GM21390 (cell line): ENCODE measurements around the gene ATG5.
A peak's percentile ranks its signal among the peaks of the same experiment; 100 is the strongest.

Source experiments
- ATAC-seq: cut with Tn5 transposase; IDR thresholded peaks from one replicate; pipeline ENCODE4 v1.9.1; 2021; ENCODE audit not compliant: unreplicated experiment

Gene ATG5

DNA sequence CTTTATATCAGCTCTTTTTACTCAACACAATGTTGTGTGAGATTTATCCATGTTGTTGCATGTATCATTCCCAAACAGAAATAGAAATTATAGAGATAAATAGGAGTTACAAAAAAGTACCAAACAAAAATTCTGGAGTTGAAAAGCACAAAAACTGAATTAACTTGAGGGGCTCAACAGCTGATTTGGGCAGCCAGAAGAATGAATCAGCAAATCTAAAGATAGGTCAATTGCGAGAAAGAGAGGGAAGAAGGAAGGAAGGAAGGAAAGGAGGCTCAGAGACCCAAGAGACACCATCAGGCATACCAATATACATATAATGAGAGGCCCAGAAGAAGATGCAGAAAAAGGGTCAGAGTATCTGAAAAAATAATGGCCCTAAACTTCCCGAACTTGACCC lies 98.9 kb downstream of the ATG5 start:
- ATAC-seq = no peak

DNA sequence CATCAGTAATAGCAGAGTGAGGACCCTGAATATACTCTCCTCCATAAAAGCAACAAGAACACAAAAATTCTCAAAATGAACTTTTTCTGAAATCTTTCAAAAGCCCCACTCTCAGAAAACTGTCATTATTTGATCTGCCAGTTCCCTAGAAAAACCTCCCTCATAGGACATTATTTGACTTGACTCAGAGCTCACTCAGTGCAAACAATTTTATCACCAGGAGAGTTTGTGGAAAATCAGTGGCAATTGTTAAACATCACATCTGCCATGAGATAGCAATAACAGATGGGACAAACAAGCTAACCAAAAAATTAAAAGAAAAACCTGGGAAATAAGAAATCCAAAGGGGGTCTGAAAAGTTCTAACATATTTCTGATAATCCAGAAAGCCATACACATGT lies 100.0 kb downstream of the ATG5 start:
- ATAC-seq = no peak

DNA sequence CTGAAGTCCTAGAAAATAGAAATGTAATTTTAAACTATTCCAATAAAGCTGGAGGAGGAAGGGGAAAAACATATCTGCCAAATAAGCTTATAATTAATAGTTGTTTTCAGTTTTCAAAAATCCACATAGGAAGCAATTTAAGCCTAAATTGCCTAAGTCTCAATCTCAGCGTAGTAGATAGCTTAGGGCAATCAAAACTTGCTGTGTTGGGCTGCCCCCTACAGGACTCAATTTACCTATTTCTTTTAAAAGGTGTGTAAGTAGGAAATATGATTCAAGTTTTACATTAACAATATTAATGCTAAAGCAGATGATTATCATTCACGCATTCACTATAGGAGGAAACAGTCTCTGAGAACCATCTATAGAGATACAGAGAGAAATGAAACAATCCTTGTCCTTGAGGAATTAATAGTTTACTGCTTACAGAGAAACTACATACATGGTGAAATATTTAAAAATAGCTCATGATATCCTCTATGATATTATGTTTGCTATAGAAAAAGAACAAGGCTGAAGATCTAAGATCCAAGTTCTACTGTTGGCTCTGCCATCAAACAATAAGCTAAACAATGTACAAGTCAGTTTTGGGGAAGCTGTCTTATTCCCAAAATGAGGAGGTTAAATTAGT lies 102.1 kb downstream of the ATG5 start:
- peak; percentile 65 for ATAC-seq

DNA sequence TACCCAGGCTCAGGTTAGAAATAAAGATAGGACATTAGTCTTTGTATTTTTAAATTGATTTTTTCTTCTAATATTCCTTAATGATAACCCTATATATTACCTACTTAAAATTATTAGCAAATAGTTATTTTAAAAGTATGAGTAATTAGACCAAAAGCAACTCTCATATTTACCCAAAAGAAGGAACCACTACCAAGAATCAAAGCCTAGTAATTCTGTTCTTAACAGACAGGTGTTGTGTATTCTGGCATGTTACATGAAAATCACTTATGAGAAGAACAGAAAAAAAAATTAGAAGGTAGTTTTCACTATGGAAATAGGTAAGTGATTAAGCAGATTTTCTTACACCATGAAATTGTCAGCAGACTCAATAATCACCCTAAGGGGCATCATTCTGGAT lies 105.1 kb downstream of the ATG5 start:
- ATAC-seq = peak; percentile 76

DNA sequence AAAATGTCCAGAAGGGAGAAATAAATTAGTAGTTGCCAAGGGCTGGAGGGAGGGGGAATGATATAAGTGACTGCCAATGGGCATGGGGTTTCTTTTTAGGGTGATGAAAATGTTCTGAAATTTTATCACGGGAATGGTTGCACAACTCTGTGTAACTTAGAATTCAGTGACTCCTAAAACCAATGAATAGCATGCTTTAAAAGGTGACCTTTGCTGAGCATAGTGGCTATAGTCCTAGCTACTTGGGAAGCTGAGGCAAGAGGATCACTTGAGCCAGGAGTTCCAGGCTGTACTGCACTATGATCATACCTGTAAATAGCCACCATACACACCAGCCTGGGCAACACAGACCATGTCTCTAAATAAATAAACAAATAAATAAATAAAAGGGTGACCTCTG lies 109.0 kb downstream of the ATG5 start:
- ATAC-seq = no peak

DNA sequence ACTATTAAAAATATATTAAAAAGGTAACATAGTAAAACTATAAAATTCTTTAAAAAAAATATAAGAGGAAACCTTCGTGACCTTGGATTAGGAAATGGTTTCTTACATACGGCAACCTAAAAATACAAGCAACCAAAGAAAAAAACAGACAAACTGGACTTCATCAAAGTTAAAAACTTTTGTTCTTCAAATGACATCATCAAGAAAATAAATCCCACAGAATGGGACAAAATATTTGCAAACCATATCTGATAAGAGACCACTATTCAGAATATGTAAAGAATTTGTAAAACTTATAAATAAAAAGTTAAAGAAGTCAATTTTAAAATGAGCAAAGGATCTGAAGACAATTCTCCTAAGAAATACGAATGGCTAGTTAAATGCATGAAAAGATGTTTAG lies 110.0 kb downstream of the ATG5 start:
- ATAC-seq = no peak

DNA sequence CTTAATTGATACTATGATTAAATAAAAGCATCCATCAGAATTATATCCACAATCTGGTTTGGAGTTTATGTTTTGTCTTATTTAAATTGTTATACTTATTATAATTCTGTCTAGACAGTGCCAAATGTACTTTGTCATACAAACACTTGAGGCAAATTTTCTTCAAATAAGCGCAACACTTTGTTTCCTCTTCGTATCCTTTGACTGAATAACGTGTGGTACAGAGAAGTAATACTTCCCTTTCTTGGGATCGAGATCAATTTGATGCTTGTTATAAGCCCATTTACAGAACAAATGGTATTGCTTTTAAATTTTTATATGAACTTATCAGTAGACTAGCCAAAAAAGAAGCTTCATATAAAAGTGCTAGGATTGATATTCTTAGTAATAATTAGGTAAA lies 111.0 kb downstream of the ATG5 start:
- no peak for ATAC-seq

DNA sequence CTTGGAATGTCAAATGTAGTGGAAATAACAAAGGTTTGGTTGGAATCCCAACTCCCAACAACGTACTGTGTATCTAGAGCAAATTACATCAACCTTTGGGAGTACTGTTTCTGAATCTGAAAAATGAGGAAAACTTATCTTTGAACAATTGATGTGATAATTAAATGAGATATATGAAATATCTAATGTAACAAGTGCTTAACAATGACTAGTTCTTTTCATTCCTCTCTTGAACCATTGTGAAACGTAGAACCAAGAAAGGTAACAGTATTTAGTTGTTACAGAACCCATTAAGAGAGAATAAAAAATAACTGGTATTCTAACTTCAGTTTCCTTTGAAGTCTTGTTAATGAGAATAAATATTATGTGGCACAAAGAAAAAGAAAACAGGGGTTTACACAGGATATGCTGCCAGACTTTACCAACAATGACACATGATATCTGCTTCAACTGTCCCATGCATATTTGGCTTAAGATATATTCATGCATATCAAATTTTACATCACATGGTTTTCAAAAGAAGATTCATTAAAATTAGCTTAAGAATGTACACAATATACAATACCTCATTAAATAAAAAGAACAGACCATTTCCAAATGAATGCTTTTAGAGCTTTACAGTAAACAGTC lies 111.8 kb downstream of the ATG5 start:
- no peak for ATAC-seq

DNA sequence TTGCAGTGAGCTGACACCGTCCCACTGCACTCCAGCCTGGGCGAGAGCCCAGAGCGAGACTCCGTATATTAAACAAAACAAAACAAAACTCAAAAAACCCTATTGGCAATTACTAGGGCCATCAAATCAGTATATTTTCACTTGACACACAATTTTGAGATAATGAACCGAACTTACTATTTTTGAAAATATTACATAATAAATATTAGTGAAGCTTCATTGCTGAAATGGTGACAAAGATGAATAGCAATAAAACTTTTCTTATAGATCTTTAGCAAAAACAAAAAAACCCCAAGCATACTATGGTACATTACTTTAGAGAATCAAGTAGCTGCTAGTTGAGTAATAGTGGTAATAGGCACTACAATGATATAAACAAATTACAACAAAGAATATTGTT lies 113.0 kb downstream of the ATG5 start:
- no peak for ATAC-seq

DNA sequence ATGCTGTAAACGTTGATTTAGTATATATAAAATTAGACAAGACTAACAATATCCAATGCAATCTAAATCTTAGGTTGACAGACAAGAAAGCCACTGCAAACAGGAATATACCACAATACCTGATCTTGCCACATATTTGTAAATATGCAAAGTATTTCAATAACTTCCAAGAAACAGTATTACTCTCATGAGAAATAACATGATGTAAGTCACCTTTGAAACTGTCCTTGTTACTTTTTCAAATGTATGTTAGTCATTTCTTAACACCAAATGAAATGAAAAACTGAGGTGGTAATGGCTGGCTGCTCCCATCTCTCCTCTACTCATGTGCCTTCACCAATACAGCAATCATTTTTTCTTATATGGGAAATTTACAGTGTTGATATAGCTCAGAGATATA lies 118.7 kb downstream of the ATG5 start:
- ATAC-seq = peak; percentile 93

DNA sequence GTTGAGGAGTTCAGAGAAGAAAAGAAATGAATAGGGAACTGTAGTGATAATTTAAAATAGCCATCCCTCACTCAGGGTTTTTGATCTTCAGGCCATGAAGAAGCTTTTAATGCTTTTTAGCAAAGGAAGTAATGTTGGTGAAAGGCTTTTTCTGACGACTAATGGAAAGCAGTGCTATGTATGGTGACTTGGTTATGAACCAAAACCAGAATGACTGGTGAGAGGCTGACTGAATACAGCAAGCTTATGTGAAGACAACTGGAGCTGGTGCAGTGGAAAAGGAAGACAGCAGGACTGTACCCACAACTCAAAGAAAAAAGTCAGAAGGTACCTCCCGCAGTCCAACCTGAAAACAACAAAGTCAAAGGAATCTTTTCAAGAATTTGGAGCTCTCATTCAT lies 120.6 kb downstream of the ATG5 start:
- ATAC-seq = no peak

DNA sequence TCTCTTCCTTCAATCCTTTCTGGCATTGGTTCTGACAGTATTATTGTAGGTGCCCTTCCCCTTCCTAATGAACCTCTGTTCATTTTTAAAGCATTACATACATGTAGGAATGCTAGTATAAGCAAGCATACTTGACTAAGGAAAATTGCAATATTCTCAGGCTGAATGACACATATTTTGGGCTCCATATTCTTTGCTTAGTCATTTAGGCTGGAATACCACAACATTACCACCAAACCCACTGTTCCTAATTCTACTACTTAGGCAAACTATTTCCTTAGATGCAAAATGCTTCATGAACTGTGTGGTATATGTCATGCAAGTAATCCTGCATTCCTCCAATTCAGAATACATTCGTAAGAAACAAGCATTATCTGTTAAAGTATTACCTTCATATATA lies 125.6 kb downstream of the ATG5 start:
- ATAC-seq = no peak

DNA sequence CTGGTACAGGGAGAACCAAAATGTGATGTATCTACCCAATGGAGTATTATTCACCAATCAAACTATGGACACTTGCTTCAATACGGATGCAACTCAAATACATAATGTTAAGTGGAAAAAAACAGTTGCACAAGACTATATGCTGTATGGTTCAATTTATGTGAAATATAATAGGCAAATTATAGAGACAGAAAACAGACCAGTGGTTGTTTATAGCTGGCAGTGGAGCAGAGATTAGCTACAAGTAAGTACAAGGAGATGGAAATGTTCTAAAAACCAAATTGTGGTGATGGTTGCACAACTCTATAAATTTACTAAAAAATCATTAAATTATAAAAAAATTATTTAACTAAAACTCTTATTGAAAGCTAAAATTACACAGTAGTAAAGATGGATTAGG lies 126.2 kb downstream of the ATG5 start:
- ATAC-seq = no peak

DNA sequence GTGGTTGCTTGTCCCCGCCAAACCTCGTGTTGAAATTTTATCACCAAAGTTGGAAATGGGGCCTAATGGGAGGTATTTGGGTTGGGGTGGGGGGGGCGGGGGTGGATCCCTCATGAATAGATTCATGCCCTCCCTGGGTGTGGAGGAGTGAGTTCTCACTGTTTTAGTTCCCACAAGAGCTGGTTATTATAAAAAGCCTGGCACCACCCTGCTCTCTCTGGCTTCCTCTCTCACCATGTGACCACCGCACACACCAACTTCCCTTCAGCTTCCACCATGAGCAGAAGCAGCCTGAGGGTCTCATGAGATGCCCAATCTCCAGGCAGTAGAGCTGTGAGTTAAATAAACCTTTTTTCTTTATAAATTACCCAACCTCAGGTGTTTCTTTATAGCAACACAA lies 128.1 kb downstream of the ATG5 start:
- ATAC-seq = no peak

DNA sequence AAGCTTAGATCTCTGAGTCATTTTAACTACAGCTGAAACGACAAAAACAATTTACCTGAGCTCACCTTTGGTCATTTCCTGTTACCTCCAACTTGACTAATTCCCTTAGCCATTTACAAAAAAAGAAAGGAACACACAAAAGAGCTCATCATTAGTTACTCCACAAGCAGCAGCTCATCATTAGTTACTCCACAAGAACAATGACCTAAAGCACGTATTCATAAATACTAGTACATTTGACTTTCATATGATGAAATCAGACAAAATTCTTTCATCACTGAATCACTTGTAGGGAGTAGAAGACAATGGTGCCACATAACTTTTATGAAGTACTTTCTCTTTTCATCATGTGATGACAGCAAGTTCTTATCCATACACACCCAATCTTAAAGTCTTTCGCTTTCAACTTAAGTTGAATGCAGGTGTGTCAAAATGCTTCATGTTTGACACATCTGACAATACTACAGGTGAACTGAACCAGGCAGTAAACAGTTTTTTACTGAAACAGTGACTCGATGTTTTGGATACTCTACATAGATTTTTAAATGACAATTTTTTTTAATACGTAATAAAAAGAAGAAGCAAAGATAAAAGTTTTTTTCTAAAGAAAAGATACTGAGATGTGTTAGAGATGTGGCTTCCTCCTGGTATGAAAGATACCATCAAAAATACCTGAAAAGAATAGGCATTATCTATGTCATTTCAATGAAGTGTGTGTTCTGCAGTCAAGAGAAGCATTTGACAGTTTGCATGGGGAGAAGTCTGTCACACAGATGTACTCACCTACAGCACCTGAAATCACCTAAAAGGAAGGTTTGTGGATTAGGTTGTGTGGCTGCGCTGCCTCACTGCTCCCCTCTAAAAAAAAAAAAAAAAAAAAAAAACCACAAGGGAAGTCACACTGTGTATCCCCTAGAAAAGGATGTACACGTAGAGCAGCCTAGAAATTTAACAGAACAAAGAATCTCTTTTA lies 130.3 kb downstream of the ATG5 start:
- peak; percentile 59 for ATAC-seq

DNA sequence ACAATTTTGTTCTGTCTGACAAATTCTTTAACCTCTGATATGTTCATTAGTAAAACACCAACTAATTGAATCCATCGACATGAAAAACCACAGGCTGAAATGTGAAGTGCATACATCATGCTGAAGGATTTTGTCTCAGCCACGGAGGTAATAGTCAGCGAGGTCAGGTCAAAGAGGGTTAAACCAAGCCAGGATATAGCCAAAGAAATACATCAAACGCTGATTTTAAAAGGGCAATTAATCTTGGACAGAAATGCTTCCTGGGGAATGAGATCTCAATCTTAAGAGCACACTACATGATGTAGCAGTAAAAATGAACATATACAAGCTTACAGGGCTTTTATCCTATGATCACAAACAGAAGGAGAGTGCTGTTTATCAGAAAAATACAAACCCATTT lies 132.7 kb downstream of the ATG5 start:
- ATAC-seq = no peak

DNA sequence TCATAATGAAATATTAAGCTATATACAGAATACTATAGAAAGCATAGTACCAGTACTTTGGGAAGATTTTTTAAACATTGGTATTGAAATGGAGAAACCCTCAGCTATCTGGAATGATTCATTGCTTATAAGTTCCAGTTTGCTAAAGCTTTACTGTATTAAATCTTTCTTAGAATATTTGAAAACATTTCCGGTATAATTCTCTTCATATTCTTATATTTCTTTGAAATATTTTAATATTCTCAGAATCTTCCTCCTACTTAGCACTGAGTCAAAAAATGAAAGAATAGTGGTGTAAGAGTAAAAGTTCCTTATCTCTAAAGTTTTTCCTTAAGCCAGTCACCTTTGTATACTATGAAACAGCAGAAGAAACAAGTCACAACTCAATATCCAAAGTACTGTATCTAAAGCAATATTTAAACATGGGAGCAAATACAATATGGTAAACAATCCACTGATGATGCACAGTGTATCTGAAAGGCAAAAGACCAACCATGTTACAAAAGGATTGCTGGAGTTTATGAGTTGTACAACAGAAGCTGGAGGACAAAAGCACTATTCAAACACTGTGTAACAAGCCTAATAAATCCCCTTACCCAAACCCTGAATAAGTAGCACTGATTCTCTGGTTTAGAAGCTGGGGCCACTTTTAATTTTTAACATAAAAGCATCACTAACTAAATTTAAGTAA lies 137.3 kb downstream of the ATG5 start:
- ATAC-seq = no peak

DNA sequence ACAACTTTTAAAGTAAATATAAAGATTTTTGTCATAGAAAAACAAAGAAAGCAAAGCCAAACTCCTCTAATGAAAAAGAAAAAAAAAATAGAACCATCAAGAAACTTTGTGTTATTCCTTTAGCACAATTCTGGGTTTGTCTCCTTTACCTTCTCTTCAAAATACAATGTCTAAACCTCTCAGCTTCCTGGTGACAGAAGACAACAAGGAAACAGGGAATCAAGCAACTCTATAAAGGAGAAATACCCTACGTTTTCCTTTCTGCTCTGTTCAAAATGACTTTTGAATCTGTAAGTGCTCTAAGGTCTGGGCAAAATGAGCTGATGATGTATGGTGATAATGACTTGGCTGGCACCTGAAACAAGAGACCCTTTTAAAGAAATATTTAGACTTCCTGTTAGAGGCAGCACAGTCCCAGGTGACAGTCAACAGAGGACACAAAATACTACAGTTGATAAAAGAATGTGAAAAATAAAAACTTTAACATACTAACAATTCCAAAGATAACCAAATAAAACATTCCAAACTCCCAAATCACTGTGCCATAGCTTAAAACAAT lies 138.1 kb downstream of the ATG5 start:
- ATAC-seq = no peak

DNA sequence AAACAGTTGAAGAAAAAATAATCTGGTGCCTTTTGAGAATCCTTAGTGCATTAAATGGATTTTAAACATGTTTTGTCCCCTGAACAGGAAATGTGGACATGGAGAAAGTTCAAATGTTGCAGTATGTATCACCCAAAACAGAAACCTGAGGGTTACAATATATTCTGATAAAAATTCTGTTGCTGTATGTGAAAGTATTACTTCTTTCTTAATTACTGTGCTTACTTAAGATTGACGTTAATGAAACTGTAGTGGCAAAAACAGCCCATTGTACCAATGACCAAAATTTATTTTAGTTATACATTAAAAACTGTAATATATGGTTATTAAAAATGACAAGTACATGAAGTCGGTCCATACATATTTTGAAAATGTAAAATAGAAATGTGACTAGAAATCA lies 138.8 kb downstream of the ATG5 start:
- ATAC-seq = no peak

DNA sequence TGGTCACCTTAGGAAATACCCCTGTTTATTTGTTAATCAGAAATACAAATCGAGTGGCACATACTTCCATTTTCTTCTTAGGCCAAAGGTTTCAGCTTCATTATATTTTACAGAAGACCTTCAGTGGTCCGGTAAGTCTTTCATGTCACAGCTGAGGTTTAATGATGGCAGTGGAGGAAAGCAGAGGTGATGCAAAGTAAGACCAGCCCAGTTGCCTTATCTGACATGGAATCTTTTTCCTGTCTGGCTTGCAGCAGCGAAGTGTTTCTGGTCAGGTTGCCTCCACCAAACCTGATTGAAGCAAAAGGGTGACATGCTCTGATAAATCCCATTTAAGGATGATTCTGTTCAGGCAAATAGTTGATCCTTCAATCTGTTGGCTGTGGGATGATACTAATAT lies 139.4 kb downstream of the ATG5 start:
- ATAC-seq = no peak

DNA sequence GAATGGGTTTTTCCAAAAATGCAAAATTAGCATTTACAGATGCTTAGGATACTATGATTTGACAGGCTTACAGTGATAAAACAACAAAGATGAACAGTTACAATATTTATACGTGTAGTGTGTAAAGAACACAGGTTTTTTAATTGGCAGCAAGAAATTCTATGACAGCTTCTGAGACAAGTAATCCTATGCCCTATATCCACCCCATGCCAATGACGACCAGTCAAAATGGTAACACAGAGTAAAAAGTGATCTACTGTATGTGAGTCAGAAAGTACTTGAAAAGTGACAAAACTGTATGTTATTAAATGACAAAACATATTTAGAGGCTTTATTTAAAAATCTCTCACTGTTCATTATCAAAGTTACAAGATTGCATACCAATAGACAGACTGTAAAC lies 139.9 kb downstream of the ATG5 start:
- no peak for ATAC-seq
